ENCODE data around the gene RILPL2. TPM values are rescaled to one million over a fixed set of nuclear protein-coding genes. Genes with fewer than 3 reads are reported as not detected.

Gene RILPL2
- polyA plus RNA-seq, 3 donors = 19.3 to 25.1 (median 21.0) TPM

DNA sequence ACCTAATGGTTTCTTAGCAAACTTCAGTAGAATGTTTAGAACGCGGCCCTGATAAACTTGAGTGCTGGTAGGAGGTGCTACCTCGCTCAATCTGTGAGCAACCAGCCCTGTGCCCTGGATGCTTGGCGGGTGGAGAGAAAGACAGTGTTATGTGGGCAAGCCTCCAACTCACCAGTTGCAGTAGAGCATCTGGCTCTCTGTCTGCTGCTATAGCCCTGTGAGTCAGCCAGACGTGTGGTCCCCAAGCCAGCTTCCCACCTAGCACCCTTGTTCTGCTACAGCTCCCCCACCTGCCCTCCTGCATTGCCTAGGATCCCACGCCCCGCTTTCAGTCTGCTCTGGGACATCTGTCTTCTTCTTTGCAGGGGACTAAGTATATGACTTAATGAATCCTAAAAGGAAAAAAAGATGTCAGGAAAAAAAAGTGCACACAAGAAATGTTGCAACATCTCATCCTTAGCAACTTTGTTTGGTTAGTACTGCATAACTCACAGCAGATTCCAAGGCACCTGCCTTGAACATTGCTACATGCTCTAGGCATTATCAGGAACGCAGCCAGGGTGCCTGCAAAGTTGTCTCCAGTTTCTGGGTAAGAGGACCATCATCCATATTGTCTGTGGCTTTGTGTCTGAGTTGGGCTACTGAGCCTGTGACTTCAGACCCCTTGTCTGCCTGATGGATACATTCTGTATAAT lies 35.0 kb upstream of the RILPL2 start:
- Histone ChIP-seq H3K4me1 (ENCODE audit: control insufficient read depth in 1 of 2, insufficient read depth in 2 of 2, low read length in 2 of 2) (no peaks in the 10 kb centered on the region), H3K9me3 (replicated peaks in 1 of 2; ENCODE audit: control insufficient read depth in 1 of 2, insufficient read depth in 1 of 2, low read length in 2 of 2) (no peaks in the 10 kb centered on the region), H3K79me2 (ENCODE audit: insufficient read depth, low read length) (peaks cover 7% of the 10 kb centered on the region), H2AFZ (ENCODE audit: insufficient read depth, low read depth, low read length, poor library complexity, severe bottlenecking) (no peak overlapping the region), H3K27me3 (ENCODE audit: control insufficient read depth in 2 of 2, insufficient read depth in 2 of 2, low read length in 2 of 2) (no peaks in the 10 kb centered on the region), H3K36me3 (replicated peaks in 1 of 2; ENCODE audit: control insufficient read depth in 1 of 2, insufficient read depth in 2 of 2, low read length in 2 of 2) (peaks cover 10 to 47% of the 10 kb centered on the region in 2 donors), H4K20me1 (ENCODE audit: insufficient read depth, low read length) (peaks cover 34% of the 10 kb centered on the region), H3K4me3 (replicated peaks in 1 of 3; ENCODE audit: low read depth in 2 of 3, low read length in 3 of 3) (no peak overlapping the region), H3K9ac (ENCODE audit: insufficient read depth, low read length, poor library complexity, severe bottlenecking) (no peak overlapping the region), H3K4me2 (replicated peaks; ENCODE audit: extremely low read depth, low read length, poor library complexity, severe bottlenecking) (no peak overlapping the region), H3K27ac (ENCODE audit: low read depth in 1 of 2, low read length in 2 of 2) (no peak overlapping the region)
- intact Hi-C loops (cut with micrococcal nuclease) = no loop called here
- peaks cover 0 to 2% (median 0%) of the 10 kb centered on the region in 7 donors for H3K9me3 Mint-ChIP-seq
- peaks cover 43 to 59% of the 10 kb centered on the region in 2 donors for H3K36me3 Mint-ChIP-seq
- H3K4me1 Mint-ChIP-seq = no peaks in the 10 kb centered on the region
- no peak overlapping the region for H3K4me3 Mint-ChIP-seq
- peak overlapping the region in 1 of 7 donors; percentile 56 for H3K27ac Mint-ChIP-seq
- WGBS (ENCODE audit: insufficient coverage) = 80% methylated on average over 2 of the region's 8 CpGs
- DNase-seq = no peak
- no peaks in the 10 kb centered on the region for H3K27me3 Mint-ChIP-seq (ENCODE audit: low read depth in 3 of 3)
- TF ChIP-seq, protein P1, sequence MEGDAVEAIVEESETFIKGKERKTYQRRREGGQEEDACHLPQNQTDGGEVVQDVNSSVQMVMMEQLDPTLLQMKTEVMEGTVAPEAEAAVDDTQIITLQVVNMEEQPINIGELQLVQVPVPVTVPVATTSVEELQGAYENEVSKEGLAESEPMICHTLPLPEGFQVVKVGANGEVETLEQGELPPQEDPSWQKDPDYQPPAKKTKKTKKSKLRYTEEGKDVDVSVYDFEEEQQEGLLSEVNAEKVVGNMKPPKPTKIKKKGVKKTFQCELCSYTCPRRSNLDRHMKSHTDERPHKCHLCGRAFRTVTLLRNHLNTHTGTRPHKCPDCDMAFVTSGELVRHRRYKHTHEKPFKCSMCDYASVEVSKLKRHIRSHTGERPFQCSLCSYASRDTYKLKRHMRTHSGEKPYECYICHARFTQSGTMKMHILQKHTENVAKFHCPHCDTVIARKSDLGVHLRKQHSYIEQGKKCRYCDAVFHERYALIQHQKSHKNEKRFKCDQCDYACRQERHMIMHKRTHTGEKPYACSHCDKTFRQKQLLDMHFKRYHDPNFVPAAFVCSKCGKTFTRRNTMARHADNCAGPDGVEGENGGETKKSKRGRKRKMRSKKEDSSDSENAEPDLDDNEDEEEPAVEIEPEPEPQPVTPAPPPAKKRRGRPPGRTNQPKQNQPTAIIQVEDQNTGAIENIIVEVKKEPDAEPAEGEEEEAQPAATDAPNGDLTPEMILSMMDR (IDR thresholded peaks at IDR 0.05) = no peak

DNA sequence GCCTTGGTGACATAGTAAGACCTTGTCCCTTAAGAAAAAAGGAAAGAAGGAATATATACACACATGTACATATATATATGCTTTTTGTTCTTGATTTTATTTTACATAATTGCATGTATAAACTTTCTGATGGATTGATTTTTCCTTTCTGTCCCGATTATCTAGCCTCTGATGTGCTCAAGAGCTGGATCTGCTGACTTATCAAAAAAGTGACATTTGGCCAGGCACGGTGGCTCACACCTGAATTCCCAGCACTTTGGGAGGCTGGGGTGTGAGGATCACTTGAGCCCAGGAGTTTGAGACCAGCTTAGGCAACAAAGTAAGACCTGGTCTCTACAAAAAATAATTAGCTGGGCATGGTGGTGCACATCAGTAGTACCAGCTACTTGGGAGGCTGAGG lies 33.5 kb upstream of the RILPL2 start:
- Histone ChIP-seq H4K20me1 (ENCODE audit: insufficient read depth, low read length) (peaks cover 49% of the 10 kb centered on the region), H2AFZ (ENCODE audit: insufficient read depth, low read depth, low read length, poor library complexity, severe bottlenecking) (no peak overlapping the region), H3K79me2 (ENCODE audit: insufficient read depth, low read length) (peaks cover 22% of the 10 kb centered on the region), H3K9ac (ENCODE audit: insufficient read depth, low read length, poor library complexity, severe bottlenecking) (no peak overlapping the region), H3K9me3 (replicated peaks in 1 of 2; ENCODE audit: control insufficient read depth in 1 of 2, insufficient read depth in 1 of 2, low read length in 2 of 2) (no peaks in the 10 kb centered on the region), H3K4me2 (replicated peaks; ENCODE audit: extremely low read depth, low read length, poor library complexity, severe bottlenecking) (no peak overlapping the region), H3K36me3 (replicated peaks in 1 of 2; ENCODE audit: control insufficient read depth in 1 of 2, insufficient read depth in 2 of 2, low read length in 2 of 2) (peaks cover 24 to 60% of the 10 kb centered on the region in 2 donors), H3K27me3 (ENCODE audit: control insufficient read depth in 2 of 2, insufficient read depth in 2 of 2, low read length in 2 of 2) (no peaks in the 10 kb centered on the region), H3K4me1 (ENCODE audit: control insufficient read depth in 1 of 2, insufficient read depth in 2 of 2, low read length in 2 of 2) (no peaks in the 10 kb centered on the region), H3K27ac (ENCODE audit: low read depth in 1 of 2, low read length in 2 of 2) (no peak overlapping the region), H3K4me3 (replicated peaks in 1 of 3; ENCODE audit: low read depth in 2 of 3, low read length in 3 of 3) (no peak overlapping the region)
- H3K9me3 Mint-ChIP-seq = peaks cover 0 to 4% (median 0%) of the 10 kb centered on the region in 7 donors
- no peaks in the 10 kb centered on the region for H3K4me1 Mint-ChIP-seq
- TF ChIP-seq, protein P1 (IDR thresholded peaks at IDR 0.05) = no peak
- H3K36me3 Mint-ChIP-seq = peaks cover 51 to 70% of the 10 kb centered on the region in 2 donors
- no peak for DNase-seq
- no peaks in the 10 kb centered on the region for H3K27me3 Mint-ChIP-seq (ENCODE audit: low read depth in 3 of 3)
- no peak overlapping the region for H3K27ac Mint-ChIP-seq
- no peak overlapping the region for H3K4me3 Mint-ChIP-seq
- intact Hi-C loops (cut with micrococcal nuclease) = loop anchor here (5.0 to 10.0 kb wide), 2 partner anchors 38 to 55 kb away; no protein-coding TSS in a partner anchor
- WGBS (ENCODE audit: insufficient coverage) = no CpG with 5 or more reads among the region's 2 CpGs

Measured in CD14-positive monocyte (primary cell).